Mesodermal cell (in vitro differentiated cells): ENCODE data around the gene TLE7.

ENCODE experiments used
- H3K27ac ChIP-seq: 2 replicates; pipeline ENCODE4 v1.7.0; 2013; ENCODE audit warnings: mild to moderate bottlenecking, low read depth, low read length, moderate library complexity; ENCODE audit not compliant: severe bottlenecking
- H3K36me3 ChIP-seq: 2 replicates; pipeline ENCODE4 v1.7.1; 2013; ENCODE audit warnings: mild to moderate bottlenecking, low read length, moderate library complexity; ENCODE audit not compliant: control insufficient read depth, insufficient read depth
- H3K4me1 ChIP-seq: one replicate; pipeline ENCODE4 v1.7.1; 2013; ENCODE audit warnings: mild to moderate bottlenecking, low read length; ENCODE audit not compliant: insufficient read depth, control insufficient read depth, poor library complexity, severe bottlenecking
- H3K4me3 ChIP-seq: 2 replicates; pipeline ENCODE4 v1.7.0; 2013; ENCODE audit warnings: low read length, control low read depth, mild to moderate bottlenecking; ENCODE audit not compliant: insufficient read depth, poor library complexity, severe bottlenecking; ENCODE audit errors: extremely low read depth
- H3K9me3 ChIP-seq: 2 replicates; pipeline ENCODE4 v1.7.1; 2013; ENCODE audit warnings: mild to moderate bottlenecking, low read length, moderate library complexity; ENCODE audit not compliant: control insufficient read depth
- WGBS, 2 experiments: methylation state at CpG; one replicate each; pipeline ENCODE4 v1.1.5; 2013; ENCODE audit warnings: missing lambda C conversion rate in 2 of 2; ENCODE audit not compliant: insufficient coverage in 2 of 2; 5-methylcytosine and 5-hydroxymethylcytosine counted together

TLE7 gene

DNA sequence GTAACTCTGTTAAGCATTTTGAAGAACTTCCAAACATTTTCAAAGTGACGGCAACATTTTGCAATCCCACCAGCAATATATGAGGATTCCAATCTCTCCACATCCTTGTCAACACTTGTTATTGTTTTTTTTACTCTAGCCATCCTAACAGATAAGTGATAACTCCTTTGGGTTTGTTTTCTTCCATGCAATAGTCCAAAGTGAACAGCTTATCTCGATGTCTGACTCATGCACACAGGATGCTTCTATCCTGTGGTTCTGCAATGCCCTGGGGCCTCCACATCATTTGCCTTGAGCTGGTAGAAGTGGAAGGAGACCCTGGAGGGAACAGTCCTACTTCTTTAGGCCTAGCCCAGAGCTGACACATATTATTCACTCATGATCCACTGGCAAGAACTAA lies 13.0 kb downstream of the TLE7 start:
- Histone ChIP-seq H3K36me3 (no peaks in the 10 kb centered on the region), H3K27ac (no peak overlapping the region), H3K4me1 (no peaks in the 10 kb centered on the region), H3K4me3 (no peak overlapping the region), H3K9me3 (no peaks in the 10 kb centered on the region)
- WGBS, 2 experiments, result 93 to 100% methylated on average over 1 to 2 of the region's 2 CpGs

DNA sequence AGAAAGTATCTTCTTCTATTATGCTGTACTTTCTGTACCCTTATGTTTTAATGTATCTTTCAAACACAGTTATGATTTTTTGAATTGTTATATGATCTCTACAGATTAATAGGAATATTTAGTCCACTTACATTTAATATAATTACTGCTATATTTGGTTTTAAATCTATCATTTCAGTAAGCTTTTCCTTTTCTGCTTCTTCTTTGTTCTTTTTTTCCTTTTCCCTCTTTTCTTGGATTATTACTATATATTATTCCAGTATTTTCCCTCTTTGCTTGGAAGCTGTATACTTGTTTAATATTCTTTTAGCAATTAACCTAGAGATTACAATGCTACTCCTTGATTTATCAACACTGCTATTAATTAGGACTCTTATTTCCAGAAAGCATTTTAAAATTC lies 13.5 kb downstream of the TLE7 start:
- no peaks in the 10 kb centered on the region for H3K36me3 ChIP-seq
- no peak overlapping the region for H3K4me3 ChIP-seq
- no peaks in the 10 kb centered on the region for H3K9me3 ChIP-seq

DNA sequence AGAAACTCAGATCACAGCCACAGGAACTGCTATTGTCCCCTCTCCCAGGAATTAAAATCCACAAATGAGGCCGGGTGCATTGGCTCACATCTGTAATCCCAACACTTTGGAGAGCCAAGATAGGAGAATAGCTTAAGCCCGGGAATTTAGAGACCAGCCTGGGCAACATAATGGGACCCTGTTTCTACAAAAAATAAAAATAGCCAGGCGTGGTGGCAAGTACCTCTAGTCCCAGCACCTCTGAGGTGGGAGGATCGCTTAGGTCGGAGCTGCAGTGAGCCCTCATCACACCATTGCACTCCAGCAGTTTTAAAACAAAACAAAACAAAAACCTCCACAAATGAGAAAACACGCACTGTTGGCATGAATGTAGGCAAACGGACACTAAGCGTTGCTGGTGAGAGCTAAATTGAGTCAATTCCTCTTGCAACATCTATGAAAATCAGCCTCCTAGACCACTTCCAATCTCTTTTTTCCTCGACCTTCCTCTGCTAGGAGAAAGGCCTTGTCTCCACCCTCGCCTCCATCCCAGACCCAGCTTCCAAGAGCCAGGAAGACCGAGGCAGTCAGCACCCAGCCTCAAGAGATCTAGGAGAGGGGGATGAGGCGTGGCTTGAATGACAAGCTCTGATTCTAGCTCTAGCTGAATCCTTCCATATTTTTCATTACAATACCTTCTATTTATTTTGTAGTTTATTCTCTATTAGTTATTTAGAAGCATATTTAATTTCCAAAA lies 14.8 kb downstream of the TLE7 start:
- Histone ChIP-seq H3K36me3 (no peaks in the 10 kb centered on the region), H3K9me3 (no peaks in the 10 kb centered on the region), H3K4me1 (no peaks in the 10 kb centered on the region), H3K4me3 (peak overlapping the region; percentile 5), H3K27ac (no peak overlapping the region)
- WGBS, 2 experiments, result 56 to 68% methylated on average over 8 to 9 of the region's 12 CpGs

More for the DNA sequence above, 13.5 kb downstream of the TLE7 start:
- Histone ChIP-seq H3K27ac (no peak overlapping the region), H3K4me1 (no peaks in the 10 kb centered on the region)

GRCh38 chr16:71426069-71426879 lies 15.6 kb downstream of the TLE7 start:
- Histone ChIP-seq H3K36me3 (no peaks in the 10 kb centered on the region), H3K4me3 (peak overlapping the region; percentile 54), H3K27ac (no peak overlapping the region), H3K4me1 (no peaks in the 10 kb centered on the region), H3K9me3 (no peaks in the 10 kb centered on the region)
- WGBS, 2 experiments, result 0% methylated on average over 25 to 48 of the region's 48 CpGs

DNA sequence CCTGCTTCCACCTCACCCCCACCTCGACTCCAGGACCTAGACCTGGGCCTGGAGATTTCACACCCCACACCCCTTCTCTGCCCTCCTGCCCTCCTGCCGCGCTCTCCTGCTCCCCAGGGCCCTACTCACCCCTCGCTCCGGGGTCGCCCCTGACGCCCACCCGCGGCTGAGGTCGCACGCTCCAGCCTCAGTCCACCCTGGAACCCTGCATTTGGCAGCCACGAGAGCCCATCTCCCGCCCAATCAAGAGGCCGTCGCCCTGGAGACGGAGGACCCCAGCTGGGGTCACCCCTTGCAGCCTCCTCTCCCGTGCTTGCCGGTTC lies 16.1 kb downstream of the TLE7 start:
- 7 to 11% methylated on average over 18 of the region's 18 CpGs for WGBS, 2 experiments

GRCh38 chr16:71424626-71425025 lies 17.2 kb downstream of the TLE7 start:
- Histone ChIP-seq H3K9me3 (no peaks in the 10 kb centered on the region), H3K27ac (no peak overlapping the region), H3K36me3 (no peaks in the 10 kb centered on the region), H3K4me1 (no peaks in the 10 kb centered on the region), H3K4me3 (no peak overlapping the region)
- 66 to 78% methylated on average over 3 to 5 of the region's 6 CpGs for WGBS, 2 experiments

More for the DNA sequence above, 16.1 kb downstream of the TLE7 start:
- H3K27ac ChIP-seq, result no peak overlapping the region
- no peaks in the 10 kb centered on the region for H3K36me3 ChIP-seq
- H3K9me3 ChIP-seq, result no peaks in the 10 kb centered on the region
- no peaks in the 10 kb centered on the region for H3K4me1 ChIP-seq
- H3K4me3 ChIP-seq, result peak overlapping the region; percentile 54

GRCh38 chr16:71423865-71424264 lies 18.0 kb downstream of the TLE7 start:
- Histone ChIP-seq H3K9me3 (no peaks in the 10 kb centered on the region), H3K4me1 (no peaks in the 10 kb centered on the region), H3K27ac (no peak overlapping the region), H3K4me3 (no peak overlapping the region), H3K36me3 (no peaks in the 10 kb centered on the region)
- WGBS, 2 experiments, result 84 to 91% methylated on average over 5 to 6 of the region's 7 CpGs

DNA sequence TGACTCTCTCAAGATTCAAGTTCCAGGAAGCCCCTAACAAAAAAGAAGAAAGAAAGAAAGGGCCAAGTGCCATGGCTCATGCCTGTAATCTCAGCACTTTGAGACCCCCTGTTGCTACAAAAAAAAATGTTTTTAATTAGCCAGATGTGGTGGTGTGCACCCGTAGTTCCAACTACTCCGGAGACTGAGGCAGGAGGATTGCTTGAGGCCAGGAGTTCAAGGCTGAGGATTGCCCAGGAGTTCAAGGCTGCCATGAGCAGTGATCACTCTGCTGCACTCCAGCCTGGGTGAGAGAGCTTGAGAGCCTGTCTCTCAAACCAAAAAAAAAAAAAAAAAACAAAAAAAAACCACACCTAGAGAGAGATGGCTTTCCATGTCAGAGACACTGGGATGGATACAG lies 18.8 kb downstream of the TLE7 start:
- no peaks in the 10 kb centered on the region for H3K36me3 ChIP-seq
- H3K4me1 ChIP-seq, result no peaks in the 10 kb centered on the region
- no peaks in the 10 kb centered on the region for H3K9me3 ChIP-seq
- 48 to 70% methylated on average over 2 of the region's 2 CpGs for WGBS, 2 experiments
- no peak overlapping the region for H3K27ac ChIP-seq
- no peak overlapping the region for H3K4me3 ChIP-seq

DNA sequence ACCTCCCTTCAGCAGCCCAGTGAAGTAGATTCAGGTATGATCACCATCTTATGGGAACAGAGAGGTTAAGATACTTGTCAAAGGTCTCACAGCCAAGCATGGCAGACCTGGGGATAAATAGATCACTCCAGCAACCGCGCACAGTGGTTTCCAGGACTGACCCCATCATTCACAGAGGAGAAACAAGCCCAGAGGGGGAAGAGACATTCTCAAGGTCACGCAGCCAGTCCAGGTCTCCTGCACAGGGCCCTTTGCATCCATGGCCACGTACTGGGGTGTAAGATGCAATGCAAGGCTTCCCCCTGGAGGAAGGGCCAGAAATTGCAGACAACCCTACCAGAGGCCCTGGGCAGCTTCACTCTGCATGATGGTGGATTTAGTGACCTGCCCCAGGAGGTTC lies 19.9 kb downstream of the TLE7 start:
- H3K36me3 ChIP-seq, result no peaks in the 10 kb centered on the region
- no peaks in the 10 kb centered on the region for H3K9me3 ChIP-seq
- H3K4me3 ChIP-seq, result no peak overlapping the region
- H3K4me1 ChIP-seq, result no peaks in the 10 kb centered on the region
- WGBS, 2 experiments, result 63% methylated on average over 3 of the region's 4 CpGs; no CpG with 5 or more reads in 1 of the 2 experiments
- H3K27ac ChIP-seq, result no peak overlapping the region

DNA sequence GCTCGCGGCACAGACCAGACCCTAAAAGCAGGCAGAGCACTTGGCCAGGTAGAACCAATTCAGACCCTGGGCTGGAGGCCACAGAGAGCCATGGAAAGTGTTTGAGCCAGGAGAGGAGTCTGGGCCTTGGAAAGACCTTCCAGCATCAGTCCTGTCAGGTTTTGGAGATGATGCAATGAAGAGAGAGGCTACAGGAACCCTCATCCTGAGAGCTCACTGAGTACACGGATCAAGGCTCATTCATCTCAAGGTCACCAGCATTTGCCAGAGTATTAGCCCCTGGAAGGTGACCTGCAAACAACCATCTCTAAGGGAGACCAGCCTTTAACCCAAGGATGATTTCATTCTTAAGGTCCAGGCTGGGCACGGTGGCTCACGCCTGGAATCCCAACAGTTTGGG lies 27.8 kb downstream of the TLE7 start:
- H3K9me3 ChIP-seq, result no peaks in the 10 kb centered on the region
- H3K4me1 ChIP-seq, result peaks cover 3% of the 10 kb centered on the region
- H3K4me3 ChIP-seq, result no peak overlapping the region
- no peaks in the 10 kb centered on the region for H3K36me3 ChIP-seq
- H3K27ac ChIP-seq, result no peak overlapping the region
- WGBS, 2 experiments, result 97 to 98% methylated on average over 5 of the region's 5 CpGs

DNA sequence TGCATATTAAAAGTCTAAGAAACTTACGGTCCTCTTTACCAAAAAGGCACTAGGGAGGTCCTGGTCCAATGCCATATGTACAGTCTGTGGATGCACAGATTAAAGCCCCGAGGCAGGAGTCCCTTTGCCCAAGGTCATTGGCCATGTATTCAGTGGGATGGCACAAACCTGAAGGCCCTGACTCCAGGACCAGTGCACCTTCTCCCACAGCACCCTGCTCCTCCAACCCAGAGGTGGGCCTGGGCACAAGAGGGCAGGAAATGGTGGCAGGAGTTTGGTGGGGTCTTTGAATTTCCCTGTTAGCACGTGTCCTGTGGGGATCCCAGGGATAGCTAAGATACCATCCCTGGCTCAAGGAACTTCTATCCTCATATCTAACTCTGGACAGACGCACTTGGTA lies 28.5 kb downstream of the TLE7 start:
- no peak overlapping the region for H3K27ac ChIP-seq
- H3K4me1 ChIP-seq, result peaks cover 10% of the 10 kb centered on the region
- H3K36me3 ChIP-seq, result no peaks in the 10 kb centered on the region
- H3K4me3 ChIP-seq, result no peak overlapping the region
- no peaks in the 10 kb centered on the region for H3K9me3 ChIP-seq
- 65 to 83% methylated on average over 1 to 3 of the region's 4 CpGs for WGBS, 2 experiments
